Endothelial cell of umbilical vein (primary cell): Measurements from ENCODE around the gene ZSCAN4. TPM values are rescaled to one million over a fixed set of nuclear protein-coding genes. Genes with fewer than 3 reads are reported as not detected.

Experiments
- BruUV-seq: library from RNA; stranded (reverse); fragments of 400-500 nt; replicated peaks from 2 replicates; lab custom pipeline; 2021; lab: Mats Ljungman, UMichigan
- CTCF ChIA-PET: fragments of 300-600, 350-600 bp; sonication (Branson Sonifier 250); formaldehyde crosslinking; loops from one replicate; lab custom pipeline; 2021; ENCODE audit warnings: antibody characterized with exemption, inconsistent platforms; lab: Charles Lee
- POLR2A ChIA-PET: fragments of 300-600, 350-600 bp; sonication (Branson Sonifier 250); formaldehyde crosslinking; loops from one replicate; lab custom pipeline; 2021; ENCODE audit warnings: antibody characterized with exemption, inconsistent platforms; lab: Charles Lee
- DNase-seq: peaks from one replicate; pipeline ENCODE4 v3.0.0-alpha.2; 2011; ENCODE audit warnings: low read depth, low spot score
- FAIRE-seq: peaks from 2 replicates; lab custom pipeline; 2011; peaks lifted over from hg19 to GRCh38; lab: Jason Lieb, UNC
- H2AFZ ChIP-seq: 2 replicates; pipeline ENCODE4 v1.6.0; 2012; ENCODE audit warnings: low read depth, low read length, control low read depth, inconsistent platforms
- H3K27ac ChIP-seq: 2 replicates; pipeline ENCODE4 v1.5.1; 2011; ENCODE audit warnings: low read depth, mild to moderate bottlenecking, control low read depth, low read length, moderate library complexity; ENCODE audit not compliant: insufficient read depth
- H3K27me3 ChIP-seq, 2 experiments: 2 replicates each; pipeline versions ENCODE4 v1.6.0 to v1.6.1; 2011; ENCODE audit warnings: low read length in 2 of 2, mixed read lengths in 1 of 2; ENCODE audit not compliant: control insufficient read depth in 2 of 2, insufficient read depth in 2 of 2
- H3K36me3 ChIP-seq, 2 experiments: 2 replicates in 1 of 2; 3 replicates in 1 of 2; pipeline ENCODE4 v1.5.1; 2011; ENCODE audit warnings: low read length in 2 of 2, mild to moderate bottlenecking in 1 of 2, moderate library complexity in 1 of 2; ENCODE audit not compliant: control insufficient read depth in 2 of 2, insufficient read depth in 2 of 2; ENCODE audit errors: extremely low read depth in 1 of 2
- H3K4me1 ChIP-seq: 3 replicates; pipeline ENCODE4 v1.5.1; 2011; ENCODE audit warnings: mild to moderate bottlenecking, low read length; ENCODE audit not compliant: control insufficient read depth, insufficient read depth; ENCODE audit errors: extremely low read depth
- H3K4me2 ChIP-seq: 2 replicates; pipeline ENCODE4 v1.6.1; 2011; ENCODE audit warnings: low read length, control low read depth, mixed read lengths; ENCODE audit not compliant: insufficient read depth
- H3K4me3 ChIP-seq, 3 experiments: fragments of 200-600 bp in 1 of 3; sonication (generic), shearing (Covaris generic) in 1 of 3; replicated peaks in 1 of 3; 2 replicates each; pipeline ENCODE4 v1.5.1; 2011 to 2016; ENCODE audit warnings: control low read depth in 3 of 3, low read length in 3 of 3, mild to moderate bottlenecking in 2 of 3, inconsistent platforms in 1 of 3, low read depth in 1 of 3, moderate library complexity in 1 of 3; ENCODE audit not compliant: insufficient read depth in 1 of 3
- H3K79me2 ChIP-seq: 2 replicates; pipeline ENCODE4 v1.6.0; 2012; ENCODE audit warnings: low read length, inconsistent platforms; ENCODE audit not compliant: control insufficient read depth, insufficient read depth
- H3K9ac ChIP-seq: replicated peaks from 2 replicates; pipeline ENCODE3; 2011; ENCODE audit warnings: low read length, control low read depth; ENCODE audit not compliant: insufficient read depth; ENCODE audit errors: extremely low read depth
- H3K9me1 ChIP-seq: replicated peaks from 3 replicates; pipeline ENCODE4 v1.6.0; 2011; ENCODE audit warnings: mild to moderate bottlenecking, low read length; ENCODE audit not compliant: control insufficient read depth, insufficient read depth; ENCODE audit errors: extremely low read depth
- H3K9me3 ChIP-seq: replicated peaks from 2 replicates; pipeline ENCODE4 v1.5.1; 2012; ENCODE audit warnings: low read length, inconsistent platforms; ENCODE audit not compliant: control insufficient read depth, insufficient read depth
- H4K20me1 ChIP-seq: replicated peaks from 2 replicates; pipeline ENCODE3; 2011; ENCODE audit warnings: mild to moderate bottlenecking, low read length; ENCODE audit not compliant: control insufficient read depth, insufficient read depth; ENCODE audit errors: extremely low read depth
- CTCF ChIP-seq, 2 donors: IDR thresholded peaks; 1 replicate in 1 of 2; 2 replicates in 1 of 2; pipeline ENCODE4 v1.5.1; 2011; ENCODE audit warnings: low read length in 2 of 2, mild to moderate bottlenecking in 2 of 2, moderate library complexity in 2 of 2, control low read depth in 1 of 2, inconsistent platforms in 1 of 2, low read depth in 1 of 2; ENCODE audit not compliant: insufficient read depth in 1 of 2; ENCODE audit errors: extremely low read depth in 1 of 2
- EZH2 ChIP-seq: IDR thresholded peaks from 2 replicates; pipeline ENCODE4 v1.6.1; 2012; ENCODE audit warnings: borderline replicate concordance, low read depth, mild to moderate bottlenecking, moderate library complexity, low read length, inconsistent platforms; ENCODE audit not compliant: severe bottlenecking
- FOS ChIP-seq: IDR thresholded peaks from 2 replicates; pipeline ENCODE4 v1.6.1; 2011; ENCODE audit warnings: mild to moderate bottlenecking, low read length, moderate library complexity, borderline replicate concordance; ENCODE audit not compliant: insufficient read depth
- GATA2 ChIP-seq: IDR thresholded peaks from 2 replicates; pipeline ENCODE4 v1.7.0; 2011; ENCODE audit warnings: low read depth, mild to moderate bottlenecking, moderate library complexity, mixed read lengths, low read length; ENCODE audit not compliant: insufficient read length, insufficient read depth
- JUN ChIP-seq: IDR thresholded peaks from 2 replicates; pipeline ENCODE4 v1.6.1; 2011; ENCODE audit warnings: borderline replicate concordance, low read depth; ENCODE audit not compliant: insufficient read length, insufficient read depth
- MAX ChIP-seq: IDR thresholded peaks from 2 replicates; pipeline ENCODE4 v1.6.1; 2011; ENCODE audit not compliant: insufficient read depth, insufficient read length
- MYC ChIP-seq: IDR thresholded peaks from one replicate; pipeline ENCODE4 v1.6.1; 2011; ENCODE audit warnings: mild to moderate bottlenecking, low read depth, low read length
- POLR2A ChIP-seq: IDR thresholded peaks from 2 replicates; pipeline ENCODE4 v1.6.1; 2012; ENCODE audit warnings: low read depth, mild to moderate bottlenecking, control low read depth, low read length
- POLR2AphosphoS5 ChIP-seq: IDR thresholded peaks from 2 replicates; pipeline ENCODE4 v1.6.1; 2012; ENCODE audit warnings: low read depth, mild to moderate bottlenecking, control low read depth, low read length, moderate library complexity; ENCODE audit not compliant: insufficient read depth
- dilution Hi-C: fragments of 300-500 bp; cut with MboI; formaldehyde crosslinking; loops from one replicate; pipeline ENCODE4 v1.15.0; 2019; ENCODE audit warnings: low sequenced_read_pairs; ENCODE audit not compliant: extremely low pct_ligation_motif_present
- intact Hi-C: fragments of 100-400 bp; cut with micrococcal nuclease; formaldehyde crosslinking; loops from one replicate; pipeline ENCODE4 v1.10.0; 2022
- polyA plus RNA-seq, 4 experiments: library from polyadenylated mRNA; depleted of rRNA in 3 of 4; stranded (reverse) in 3 of 4; unstranded in 1 of 4; fragments of >200 nt; gene quantifications; 2 replicates each; pipeline versions ENCODE4 v1.2.1 to v1.2.3, GENCODE V29; 2011 to 2012; ENCODE audit warnings: missing spikeins in 1 of 4
- total RNA-seq: library from RNA; stranded (reverse); gene quantifications from 2 replicates; pipeline ENCODE4 v1.2.3, GENCODE V29; 2021

Gene ZSCAN4
- total and polyA plus RNA-seq, 2 donors (not counting 3 experiments of a cell fraction or from before 2014, with no cell fraction given), result not detected

- H3K79me2 ChIP-seq, result no peaks in the 10 kb centered on the region
- DNase-seq (no peak), FAIRE-seq (no peak)
- H4K20me1 ChIP-seq, result no peaks in the 10 kb centered on the region
- no peak overlapping the region for H3K9ac ChIP-seq
- H2AFZ ChIP-seq, result no peak overlapping the region
- peaks cover 0 to 2% of the 10 kb centered on the region in 2 experiments for H3K36me3 ChIP-seq
- H3K27me3 ChIP-seq, result peaks cover 0 to 16% of the 10 kb centered on the region in 2 experiments
- H3K4me2 ChIP-seq, result no peak overlapping the region
- BruUV-seq, result no TSS peak
- H3K4me3 ChIP-seq, result no peak overlapping the region
- intact Hi-C loops (no loop called here), dilution Hi-C loops (no loop called here)
- CTCF ChIA-PET, result no interaction called here
- no peak for TF ChIP-seq MYC
- no peak for TF ChIP-seq POLR2A
- no peak for TF ChIP-seq POLR2AphosphoS5
- no peak for TF ChIP-seq EZH2
- no peak for TF ChIP-seq MAX
- TF ChIP-seq GATA2, result no peak
- no peak for TF ChIP-seq CTCF (IDR thresholded peaks at IDR 0.05; ENCODE audit: extremely low read depth in 1 of 2, insufficient read depth in 1 of 2, low read depth in 1 of 2, low read length in 2 of 2)
- no peak for TF ChIP-seq JUN
- TF ChIP-seq FOS, result no peak
- no peaks in the 10 kb centered on the region for H3K9me1 ChIP-seq
- POLR2A ChIA-PET, result no interaction called here
- peaks cover 6% of the 10 kb centered on the region for H3K9me3 ChIP-seq
- H3K4me1 ChIP-seq, result no peaks in the 10 kb centered on the region
- H3K27ac ChIP-seq, result no peak overlapping the region
Observed at GRCh38 chr19:57706346-57706745, 37.6 kb downstream of the ZSCAN4 start.
